ENCODE data around the gene LRCH1.

- TF ChIP-seq, protein P1, sequence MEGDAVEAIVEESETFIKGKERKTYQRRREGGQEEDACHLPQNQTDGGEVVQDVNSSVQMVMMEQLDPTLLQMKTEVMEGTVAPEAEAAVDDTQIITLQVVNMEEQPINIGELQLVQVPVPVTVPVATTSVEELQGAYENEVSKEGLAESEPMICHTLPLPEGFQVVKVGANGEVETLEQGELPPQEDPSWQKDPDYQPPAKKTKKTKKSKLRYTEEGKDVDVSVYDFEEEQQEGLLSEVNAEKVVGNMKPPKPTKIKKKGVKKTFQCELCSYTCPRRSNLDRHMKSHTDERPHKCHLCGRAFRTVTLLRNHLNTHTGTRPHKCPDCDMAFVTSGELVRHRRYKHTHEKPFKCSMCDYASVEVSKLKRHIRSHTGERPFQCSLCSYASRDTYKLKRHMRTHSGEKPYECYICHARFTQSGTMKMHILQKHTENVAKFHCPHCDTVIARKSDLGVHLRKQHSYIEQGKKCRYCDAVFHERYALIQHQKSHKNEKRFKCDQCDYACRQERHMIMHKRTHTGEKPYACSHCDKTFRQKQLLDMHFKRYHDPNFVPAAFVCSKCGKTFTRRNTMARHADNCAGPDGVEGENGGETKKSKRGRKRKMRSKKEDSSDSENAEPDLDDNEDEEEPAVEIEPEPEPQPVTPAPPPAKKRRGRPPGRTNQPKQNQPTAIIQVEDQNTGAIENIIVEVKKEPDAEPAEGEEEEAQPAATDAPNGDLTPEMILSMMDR (conservative IDR thresholded peaks at IDR 0.05; ENCODE audit: low read length), result no peak
- no peak for TF ChIP-seq EZH2phosphoT487 (IDR thresholded peaks at IDR 0.05; ENCODE audit: borderline replicate concordance, low read depth, low read length)
Measured at GRCh38 chr13:46550822-46551221, 2.1 kb upstream of the LRCH1 start.
